ENCODE data around the gene RASSF4.

The RASSF4 gene

GRCh38 chr10:44961931-44962750 is 2.5 kb downstream of the RASSF4 start:
- DNase-seq: no peak

- DNase-seq: peak; percentile 48
These were observed 3.5 kb downstream of the RASSF4 start for GRCh38 chr10:44962870-44963738.

DNA sequence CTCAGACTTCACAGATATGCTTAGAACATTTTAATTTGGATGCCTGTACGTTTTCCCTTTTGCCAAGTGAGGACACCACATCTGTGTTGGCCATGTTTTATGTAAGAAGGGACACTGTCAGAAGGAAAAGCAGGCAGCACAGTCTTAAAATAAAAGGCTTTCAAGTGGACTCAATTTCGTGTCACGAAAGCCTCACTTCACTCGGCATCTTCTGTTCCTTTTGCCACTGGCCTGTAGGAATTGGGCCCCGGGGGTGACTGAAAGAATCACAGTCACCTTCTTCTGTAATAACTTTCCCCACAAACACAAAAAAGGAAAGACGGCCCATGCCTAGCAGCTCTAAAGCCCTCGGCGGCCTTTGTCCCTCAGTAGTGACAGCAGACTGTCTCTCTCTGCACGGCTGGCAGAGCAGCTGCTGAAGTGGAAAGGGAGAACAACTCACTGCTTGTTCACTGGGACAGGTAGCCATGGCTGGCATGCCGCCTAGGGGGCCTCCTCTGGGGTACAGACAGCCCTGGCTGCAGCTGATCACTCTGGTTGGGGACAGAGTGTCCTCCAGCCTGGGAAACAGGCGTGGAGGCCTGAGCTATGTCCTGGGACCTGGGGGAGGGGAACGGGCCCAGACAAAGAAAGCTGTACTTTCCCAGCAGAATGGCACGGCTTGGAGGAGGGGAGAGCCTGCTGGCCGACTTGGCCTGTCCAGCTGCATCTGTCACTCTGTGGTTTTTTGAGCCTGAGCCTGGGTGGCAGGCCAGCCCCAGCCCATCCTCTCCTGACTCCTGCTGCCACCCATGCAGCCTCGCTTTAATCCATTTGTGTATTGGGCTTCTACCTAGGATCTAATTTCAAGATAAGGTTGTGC is 4.4 kb downstream of the RASSF4 start:
- DNase-seq: peak; percentile 81

GRCh38 chr10:44965104-44965503 is 5.5 kb downstream of the RASSF4 start:
- DNase-seq: no peak

GRCh38 chr10:44965651-44966097 is 6.1 kb downstream of the RASSF4 start:
- DNase-seq: peak; percentile 17

- peak; percentile 17 for DNase-seq
These were observed 6.7 kb downstream of the RASSF4 start for GRCh38 chr10:44966129-44966815.

GRCh38 chr10:44966816-44967509 is 7.4 kb downstream of the RASSF4 start:
- no peak for DNase-seq

- DNase-seq: no peak
These were observed 8.0 kb downstream of the RASSF4 start for GRCh38 chr10:44967616-44968015.

DNA sequence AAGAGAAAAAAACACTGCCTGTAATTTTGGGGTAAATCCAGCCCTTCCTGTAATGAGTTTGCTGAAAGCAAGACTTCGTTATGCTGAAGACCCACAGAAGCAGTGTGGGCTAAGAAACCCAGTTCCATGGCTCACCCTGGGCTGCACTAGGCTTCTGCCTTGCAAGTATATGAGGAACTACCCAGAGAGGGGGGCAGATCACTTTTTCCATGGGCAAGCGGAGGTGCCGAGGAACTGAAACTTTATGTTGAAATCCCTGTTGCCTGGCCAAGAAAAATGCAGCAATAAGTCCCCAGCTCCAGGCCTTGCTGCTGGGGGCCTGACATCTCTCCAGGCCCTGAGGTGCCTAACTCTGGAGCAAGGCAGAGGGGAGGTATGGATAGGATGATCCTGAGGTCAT is 8.5 kb downstream of the RASSF4 start:
- no peak for DNase-seq

- DNase-seq: no peak
These were observed 9.1 kb downstream of the RASSF4 start for GRCh38 chr10:44968500-44969400.

DNA sequence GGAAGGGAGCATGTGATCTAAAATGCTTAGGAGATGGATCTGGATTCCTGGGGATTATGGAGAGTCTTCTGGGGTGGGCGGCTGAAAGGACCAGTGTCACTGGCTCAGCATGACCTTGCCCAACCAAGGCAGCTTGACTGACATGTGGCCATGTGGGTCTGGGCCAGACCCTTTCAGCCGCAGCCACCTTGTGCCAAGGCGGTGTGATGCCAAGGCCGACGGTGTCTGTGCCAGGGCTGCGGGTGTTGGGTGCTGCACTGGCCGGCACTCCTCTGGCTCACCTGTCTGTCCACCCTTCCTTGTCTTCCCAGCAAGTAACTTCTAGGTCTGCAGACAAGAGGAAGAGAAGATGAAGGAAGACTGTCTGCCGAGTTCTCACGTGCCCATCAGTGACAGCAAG is 10.3 kb downstream of the RASSF4 start:
- no peak for DNase-seq

GRCh38 chr10:44970812-44971395 is 11.3 kb downstream of the RASSF4 start:
- no peak for DNase-seq

GRCh38 chr10:44971434-44971833 is 11.8 kb downstream of the RASSF4 start:
- DNase-seq: no peak

DNA sequence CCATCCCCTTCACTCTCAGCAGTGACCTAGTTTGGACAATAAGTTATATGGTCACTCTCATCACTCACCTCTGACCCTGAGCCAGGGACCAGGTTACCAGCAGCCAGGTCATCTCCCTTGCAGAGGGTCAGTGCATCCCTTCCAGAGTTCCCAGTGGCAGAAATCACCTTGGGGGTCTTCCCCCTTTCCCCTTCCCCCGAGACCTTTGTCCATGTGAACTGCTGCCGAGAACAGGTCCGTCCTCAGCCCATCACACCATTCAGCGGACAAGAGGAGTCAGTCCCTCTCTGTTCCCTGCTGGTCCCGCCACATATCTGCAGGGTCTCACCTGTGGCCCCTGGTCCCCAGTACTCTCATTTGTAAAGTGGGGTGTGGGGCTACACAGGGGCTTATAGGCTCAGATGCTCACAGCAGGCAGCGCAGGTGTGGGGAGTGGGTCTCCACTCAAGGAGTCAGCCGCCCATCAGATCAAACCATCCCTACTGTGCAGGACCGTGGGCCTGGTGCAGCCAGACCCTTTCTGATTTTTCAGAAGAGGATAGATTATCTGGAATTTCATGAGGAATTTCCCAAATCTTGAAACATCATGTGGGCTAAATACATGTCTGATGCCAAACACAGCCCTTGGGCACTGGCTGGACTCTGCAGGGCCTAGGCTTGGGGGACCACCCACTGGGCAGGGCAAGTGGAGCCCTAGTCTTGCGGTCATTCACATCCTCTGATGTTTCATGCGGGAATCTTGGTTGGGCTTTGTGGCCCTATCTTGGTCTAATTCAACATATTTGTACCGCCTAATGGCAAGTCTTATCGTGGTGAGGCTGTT is 12.5 kb downstream of the RASSF4 start:
- DNase-seq: no peak

- DNase-seq: no peak
These were observed 13.3 kb downstream of the RASSF4 start for GRCh38 chr10:44972874-44973306.

DNA sequence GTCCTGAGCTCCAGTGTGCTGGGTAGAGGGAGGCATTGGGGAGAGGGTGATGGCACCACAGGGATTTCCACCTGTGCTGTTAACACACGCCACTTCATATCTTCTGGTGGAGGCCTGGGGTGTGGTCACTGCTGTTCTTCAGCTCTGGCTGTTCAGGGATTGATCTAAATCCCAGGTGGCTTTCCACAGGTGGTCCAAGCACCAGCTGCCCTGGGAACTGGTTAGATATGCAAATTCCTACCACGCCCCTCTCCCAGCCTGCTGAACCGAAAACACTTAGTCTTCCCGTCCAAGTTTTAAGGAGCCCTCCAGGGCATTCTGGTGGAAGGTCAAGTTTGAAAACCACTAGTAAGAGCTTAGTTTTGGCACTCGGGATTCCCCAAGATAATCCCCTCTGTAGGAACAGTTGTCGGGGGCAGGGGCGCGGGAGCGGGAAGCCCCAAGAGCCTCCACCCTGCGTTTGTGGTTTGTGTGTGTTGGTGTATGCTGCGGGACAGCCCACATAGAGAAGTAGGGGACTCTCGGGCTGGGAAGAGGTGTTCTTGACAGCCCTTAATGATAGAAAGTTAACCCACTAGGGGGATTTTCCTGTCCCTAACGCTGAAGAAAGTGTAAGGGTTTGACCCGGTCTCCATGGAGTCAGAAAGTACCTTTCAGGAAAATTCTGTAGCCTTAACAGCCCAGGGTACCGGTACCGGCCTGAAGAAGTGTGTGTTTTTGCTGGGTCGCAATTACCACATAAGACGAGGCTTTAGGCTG is 13.9 kb downstream of the RASSF4 start:
- DNase-seq: peak; percentile 17

- DNase-seq: peak; percentile 10
These were observed 14.6 kb downstream of the RASSF4 start for GRCh38 chr10:44974082-44974627.

Data from right kidney (tissue), 1 donor.